Frontal cortex (tissue), 4 donors: ENCODE data around the gene CUX1. TPM values are rescaled to one million over a fixed set of nuclear protein-coding genes. Genes with fewer than 3 reads are reported as not detected.
"Not testable (repeated sequence)": the region's sequence is repeated elsewhere in the genome, so short reads cannot be mapped to it uniquely, and the experiment has no call there.

Source experiments
- DNase-seq, 2 donors: peaks; one replicate each; pipeline ENCODE4 v3.0.0; 2012; ENCODE audit warnings: low spot score in 2 of 2
- FAIRE-seq: peaks from 2 replicates; lab custom pipeline; 2012; peaks lifted over from hg19 to GRCh38; lab: Jason Lieb, UNC
- total RNA-seq: library from RNA; depleted of rRNA; stranded (reverse); fragments of >200 nt; gene quantifications from one replicate; pipeline ENCODE4 v1.2.3, GENCODE V29; 2014
- donor health status: control.
- donor health status: control.
- donor health status: control.

CUX1 gene
- total RNA-seq, 1 donor from 2014 or later: 23.6 TPM

GRCh38 chr7:101988513-101988912 lies 171.1 kb downstream of the CUX1 start:
- DNase-seq (no peak), FAIRE-seq (no peak)

GRCh38 chr7:101989101-101989500 lies 171.7 kb downstream of the CUX1 start:
- FAIRE-seq (no peak), DNase-seq (no peak)

- no peak for FAIRE-seq
- no peak for DNase-seq
Measured at GRCh38 chr7:101990811-101991418, 173.5 kb downstream of the CUX1 start.

GRCh38 chr7:101991860-101992259 lies 174.4 kb downstream of the CUX1 start:
- FAIRE-seq (no peak), DNase-seq (no peak)

GRCh38 chr7:101993311-101993710 lies 175.9 kb downstream of the CUX1 start:
- FAIRE-seq: no peak
- no peak for DNase-seq

GRCh38 chr7:101995121-101995520 lies 177.7 kb downstream of the CUX1 start:
- DNase-seq (no peak), FAIRE-seq (no peak)

- FAIRE-seq (no peak), DNase-seq (no peak)
Measured at GRCh38 chr7:101996131-101996691, 178.8 kb downstream of the CUX1 start.

GRCh38 chr7:101996876-101997275 lies 179.4 kb downstream of the CUX1 start:
- FAIRE-seq (no peak), DNase-seq (no peak)

GRCh38 chr7:101998029-101998905 lies 180.8 kb downstream of the CUX1 start:
- no peak for FAIRE-seq
- DNase-seq: no peak

GRCh38 chr7:101998906-101999240 lies 181.4 kb downstream of the CUX1 start:
- FAIRE-seq (no peak), DNase-seq (no peak)

GRCh38 chr7:101999393-101999792 lies 182.0 kb downstream of the CUX1 start:
- DNase-seq (no peak), FAIRE-seq (no peak)

GRCh38 chr7:102000123-102000522 lies 182.7 kb downstream of the CUX1 start:
- no peak for DNase-seq
- no peak for FAIRE-seq

GRCh38 chr7:102004229-102004628 lies 186.8 kb downstream of the CUX1 start:
- no peak for FAIRE-seq
- DNase-seq: no peak

- FAIRE-seq: no peak
- no peak for DNase-seq
Measured at GRCh38 chr7:102004848-102005247, 187.4 kb downstream of the CUX1 start.

- no peak for DNase-seq
- FAIRE-seq: no peak
Measured at GRCh38 chr7:102005933-102006480, 188.6 kb downstream of the CUX1 start.

- FAIRE-seq: no peak
- DNase-seq: no peak
Measured at GRCh38 chr7:102006695-102007094, 189.3 kb downstream of the CUX1 start.

- DNase-seq (no peak), FAIRE-seq (no peak)
Measured at GRCh38 chr7:102008535-102009262, 191.3 kb downstream of the CUX1 start.

- FAIRE-seq: no peak
- DNase-seq: no peak
Measured at GRCh38 chr7:102009628-102010027, 192.2 kb downstream of the CUX1 start.

GRCh38 chr7:102012112-102012830 lies 194.8 kb downstream of the CUX1 start:
- FAIRE-seq: not testable (repeated sequence)

More at GRCh38 chr7:102012112-102012830, 194.8 kb downstream of the CUX1 start:
- DNase-seq: not testable (repeated sequence)
